Measurements from ENCODE around the gene NFASC.

GRCh38 chr1:204992201-204992997 lies 121.7 kb downstream of the NFASC start:
- TF ChIP-seq CTCF (conservative IDR thresholded peaks at IDR 0.05; ENCODE audit: low read length) (no peak), EZH2phosphoT487 (IDR thresholded peaks at IDR 0.05; ENCODE audit: borderline replicate concordance, low read depth, low read length) (no peak)
